Measurements from ENCODE around the gene LTBP2. TPM values are rescaled to one million over a fixed set of nuclear protein-coding genes. Genes with fewer than 3 reads are reported as not detected.
A peak's percentile ranks its signal among the peaks of the same experiment; 100 is the strongest.

The LTBP2 gene
- total RNA-seq, 2 donors from 2014 or later: 0.55 to 0.73 TPM

- no peak for ATAC-seq
- Mint-ChIP-seq H3K27me3 (peaks cover 8 to 9% of the 10 kb centered on the region in 2 donors), H3K4me3 (no peak overlapping the region), H3K9me3 (no peaks in the 10 kb centered on the region), H3K4me1 (ENCODE audit: low read depth in 2 of 2) (peaks cover 0 to 6% of the 10 kb centered on the region in 2 donors), H3K36me3 (no peaks in the 10 kb centered on the region), H3K27ac (no peak overlapping the region)
- DNase-seq (ENCODE audit: low spot score): no peak
These were observed 94.3 kb downstream of the LTBP2 start for GRCh38 chr14:74517731-74518130.

DNA sequence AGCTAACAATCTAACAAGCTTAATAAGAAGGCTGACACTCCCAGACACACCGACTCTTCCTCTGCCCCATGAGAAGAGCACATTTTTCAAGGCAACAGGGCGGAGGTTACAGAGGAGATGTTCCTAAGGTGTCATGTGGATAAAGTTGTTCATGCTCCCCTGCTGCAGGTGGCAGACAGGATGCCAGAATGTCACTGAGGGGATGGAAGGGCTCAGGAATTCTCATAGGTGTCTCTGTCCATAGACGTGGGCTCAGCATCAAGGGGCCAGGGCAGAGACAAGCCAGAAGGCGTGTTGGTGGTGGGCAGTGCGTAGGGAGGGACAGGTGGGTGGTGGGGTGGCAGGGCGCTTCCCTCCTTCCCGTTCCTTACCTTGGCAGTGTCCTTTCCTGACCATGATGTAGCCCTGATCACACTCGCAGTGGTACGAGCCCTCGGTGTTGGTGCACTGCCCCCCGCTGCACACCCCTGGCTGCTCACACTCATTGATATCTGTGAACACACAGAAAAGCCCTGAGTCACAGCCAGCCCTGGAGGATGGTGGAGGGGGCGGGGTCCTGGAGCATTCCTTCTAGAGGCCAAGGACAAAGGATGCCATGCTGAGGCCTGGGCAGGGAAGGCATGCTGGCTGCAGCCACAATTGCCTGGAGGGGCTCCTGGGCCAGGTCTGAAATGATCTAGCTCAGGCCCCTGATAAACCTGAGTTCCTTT, 95.4 kb downstream of the LTBP2 start:
- H3K36me3 Mint-ChIP-seq: no peaks in the 10 kb centered on the region
- H3K9me3 Mint-ChIP-seq: no peaks in the 10 kb centered on the region
- DNase-seq (ENCODE audit: low spot score): no peak

GRCh38 chr14:74515891-74516412, 96.1 kb downstream of the LTBP2 start:
- Mint-ChIP-seq H3K9me3 (no peaks in the 10 kb centered on the region), H3K4me1 (ENCODE audit: low read depth in 2 of 2) (peaks cover 0 to 6% of the 10 kb centered on the region in 2 donors), H3K36me3 (no peaks in the 10 kb centered on the region), H3K27ac (no peak overlapping the region), H3K27me3 (peaks cover 8 to 14% of the 10 kb centered on the region in 2 donors), H3K4me3 (no peak overlapping the region)
- ATAC-seq (no peak), DNase-seq (ENCODE audit: low spot score) (no peak)

More for the DNA sequence above, 95.4 kb downstream of the LTBP2 start:
- ATAC-seq: no peak
- peaks cover 0 to 6% of the 10 kb centered on the region in 2 donors for H3K4me1 Mint-ChIP-seq (ENCODE audit: low read depth in 2 of 2)
- H3K4me3 Mint-ChIP-seq: no peak overlapping the region
- H3K27ac Mint-ChIP-seq: no peak overlapping the region
- H3K27me3 Mint-ChIP-seq: peaks cover 8 to 14% of the 10 kb centered on the region in 2 donors

DNA sequence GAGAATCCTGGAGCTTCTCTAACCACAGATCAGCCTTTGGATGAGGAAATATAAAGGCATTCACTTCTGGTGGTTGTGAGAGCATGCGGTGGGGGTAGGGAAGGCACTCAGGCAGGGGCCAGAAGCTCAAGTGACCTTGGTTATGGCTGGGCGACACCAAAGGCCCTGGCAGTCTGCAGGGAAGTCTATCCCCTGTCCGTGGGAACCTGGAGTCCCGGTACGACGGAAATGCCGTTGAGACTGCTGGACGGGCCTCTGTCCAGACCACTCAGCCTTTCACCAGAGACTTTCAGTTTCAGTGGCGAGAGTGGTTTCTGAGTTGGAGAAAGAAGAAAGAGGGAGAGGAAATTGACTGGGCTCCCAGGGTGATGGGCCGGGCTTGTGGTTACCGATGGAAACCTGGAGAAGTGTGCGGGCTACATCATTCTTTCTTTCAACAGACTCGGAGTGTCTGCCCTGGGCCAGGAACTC, 97.5 kb downstream of the LTBP2 start:
- H3K4me1 Mint-ChIP-seq (ENCODE audit: low read depth in 2 of 2): peaks cover 0 to 6% of the 10 kb centered on the region in 2 donors
- peak; percentile 25 to 58 for ATAC-seq
- H3K4me3 Mint-ChIP-seq: no peak overlapping the region
- H3K27me3 Mint-ChIP-seq: peaks cover 8 to 14% of the 10 kb centered on the region in 2 donors
- H3K9me3 Mint-ChIP-seq: no peaks in the 10 kb centered on the region
- no peak for DNase-seq (ENCODE audit: low spot score)
- H3K36me3 Mint-ChIP-seq: no peaks in the 10 kb centered on the region
- no peak overlapping the region for H3K27ac Mint-ChIP-seq

DNA sequence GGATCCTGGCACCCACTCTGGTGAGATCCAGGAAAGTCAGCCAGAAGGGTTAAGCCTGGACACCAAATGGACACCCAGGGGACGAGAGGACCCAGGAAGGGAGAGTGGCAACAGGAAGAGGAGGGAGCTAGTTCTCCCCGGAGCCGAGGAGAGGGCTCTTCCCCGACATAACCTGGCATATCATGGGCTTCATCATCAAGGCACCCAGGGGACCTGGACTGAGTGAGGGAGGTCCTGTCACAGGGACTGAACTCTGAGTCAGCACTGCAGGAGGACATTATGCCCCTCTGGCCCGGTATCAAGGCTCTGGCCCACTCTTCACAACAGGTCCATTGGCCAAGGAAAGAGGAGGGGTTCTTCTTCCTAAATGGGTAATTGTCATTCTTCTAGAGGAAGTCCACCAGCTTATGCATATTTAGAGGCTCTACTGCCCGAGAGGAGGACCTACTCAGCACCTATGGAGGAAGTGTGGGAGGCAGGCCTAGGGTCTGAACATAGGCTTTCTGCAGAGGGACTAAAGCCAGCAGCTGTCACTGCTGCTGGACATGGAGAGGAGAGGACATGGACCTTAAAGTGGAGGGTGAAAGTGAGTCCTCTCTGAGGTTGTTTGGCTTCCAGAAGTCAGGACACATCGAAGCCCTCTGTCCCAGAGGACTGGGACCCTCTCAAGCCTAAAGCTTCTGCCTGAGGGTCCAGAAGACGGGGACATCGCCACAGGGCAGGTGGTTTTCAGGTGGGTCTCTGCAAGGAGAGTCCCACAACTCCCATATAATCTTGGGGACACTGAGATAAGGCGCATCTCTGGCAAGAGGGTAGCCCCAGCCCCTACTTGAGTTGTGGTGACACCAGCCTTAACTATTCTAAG, 99.8 kb downstream of the LTBP2 start:
- Mint-ChIP-seq H3K27ac (no peak overlapping the region), H3K27me3 (peaks cover 5 to 14% of the 10 kb centered on the region in 2 donors), H3K36me3 (no peaks in the 10 kb centered on the region), H3K9me3 (no peaks in the 10 kb centered on the region), H3K4me3 (no peak overlapping the region), H3K4me1 (ENCODE audit: low read depth in 2 of 2) (peaks cover 0 to 6% of the 10 kb centered on the region in 2 donors)
- no peak for DNase-seq (ENCODE audit: low spot score)
- ATAC-seq: no peak

- Mint-ChIP-seq H3K27me3 (peaks cover 3 to 8% of the 10 kb centered on the region in 2 donors), H3K36me3 (no peaks in the 10 kb centered on the region), H3K4me3 (no peak overlapping the region), H3K9me3 (no peaks in the 10 kb centered on the region), H3K27ac (no peak overlapping the region), H3K4me1 (ENCODE audit: low read depth in 2 of 2) (peaks cover 0 to 6% of the 10 kb centered on the region in 2 donors)
- DNase-seq (ENCODE audit: low spot score) (no peak), ATAC-seq (no peak)
These were observed 101.1 kb downstream of the LTBP2 start for GRCh38 chr14:74510959-74511409.

- Mint-ChIP-seq H3K27ac (no peak overlapping the region), H3K4me3 (no peak overlapping the region), H3K9me3 (no peaks in the 10 kb centered on the region), H3K27me3 (peaks cover 3 to 7% of the 10 kb centered on the region in 2 donors), H3K36me3 (no peaks in the 10 kb centered on the region), H3K4me1 (ENCODE audit: low read depth in 2 of 2) (peaks cover 0 to 6% of the 10 kb centered on the region in 2 donors)
- no peak for ATAC-seq
- no peak for DNase-seq (ENCODE audit: low spot score)
These were observed 101.7 kb downstream of the LTBP2 start for GRCh38 chr14:74510223-74510931.

DNA sequence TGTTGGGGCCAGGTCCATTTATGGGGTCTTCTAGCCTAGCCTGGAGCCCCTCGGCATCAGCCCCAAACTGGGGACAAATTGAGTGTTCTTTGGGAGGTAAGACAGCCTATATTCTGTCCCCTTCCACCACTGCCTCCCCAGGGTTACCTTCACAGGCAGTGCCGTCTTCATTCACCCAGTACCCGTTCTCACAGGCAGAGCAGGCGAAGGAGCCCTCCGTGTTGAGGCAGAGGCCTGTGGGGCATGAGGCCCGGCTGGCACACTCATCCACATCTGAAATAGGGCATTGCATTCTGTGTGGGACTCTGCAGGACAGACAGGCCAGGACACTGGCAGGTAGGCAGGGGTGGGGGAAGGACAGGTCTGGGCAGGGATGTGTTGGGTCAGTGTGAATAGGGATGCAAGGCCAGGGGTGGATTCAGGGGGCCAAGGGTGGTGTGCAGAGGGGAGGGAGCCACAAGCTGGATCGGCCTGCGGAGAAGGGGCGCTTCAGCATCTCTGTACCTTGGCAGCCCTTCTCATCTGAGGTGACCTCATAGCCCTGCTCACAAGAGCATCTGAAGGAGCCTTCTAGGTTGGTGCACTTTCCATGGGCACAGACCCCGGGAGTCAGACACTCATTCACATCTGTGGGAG, 102.3 kb downstream of the LTBP2 start:
- ATAC-seq: no peak
- H3K27ac Mint-ChIP-seq: no peak overlapping the region
- no peak for DNase-seq (ENCODE audit: low spot score)
- H3K9me3 Mint-ChIP-seq: no peaks in the 10 kb centered on the region
- H3K36me3 Mint-ChIP-seq: no peaks in the 10 kb centered on the region
- H3K27me3 Mint-ChIP-seq: peaks cover 3 to 7% of the 10 kb centered on the region in 2 donors
- no peak overlapping the region for H3K4me3 Mint-ChIP-seq
- H3K4me1 Mint-ChIP-seq (ENCODE audit: low read depth in 2 of 2): peaks cover 0 to 6% of the 10 kb centered on the region in 2 donors

GRCh38 chr14:74508844-74509428, 103.1 kb downstream of the LTBP2 start:
- DNase-seq (ENCODE audit: low spot score) (no peak), ATAC-seq (no peak)
- peaks cover 0 to 7% of the 10 kb centered on the region in 2 donors for H3K27me3 Mint-ChIP-seq
- no peak overlapping the region for H3K27ac Mint-ChIP-seq
- H3K4me3 Mint-ChIP-seq: no peak overlapping the region
- peaks cover 0 to 3% of the 10 kb centered on the region in 2 donors for H3K4me1 Mint-ChIP-seq (ENCODE audit: low read depth in 2 of 2)
- H3K36me3 Mint-ChIP-seq: no peaks in the 10 kb centered on the region
- no peaks in the 10 kb centered on the region for H3K9me3 Mint-ChIP-seq

DNA sequence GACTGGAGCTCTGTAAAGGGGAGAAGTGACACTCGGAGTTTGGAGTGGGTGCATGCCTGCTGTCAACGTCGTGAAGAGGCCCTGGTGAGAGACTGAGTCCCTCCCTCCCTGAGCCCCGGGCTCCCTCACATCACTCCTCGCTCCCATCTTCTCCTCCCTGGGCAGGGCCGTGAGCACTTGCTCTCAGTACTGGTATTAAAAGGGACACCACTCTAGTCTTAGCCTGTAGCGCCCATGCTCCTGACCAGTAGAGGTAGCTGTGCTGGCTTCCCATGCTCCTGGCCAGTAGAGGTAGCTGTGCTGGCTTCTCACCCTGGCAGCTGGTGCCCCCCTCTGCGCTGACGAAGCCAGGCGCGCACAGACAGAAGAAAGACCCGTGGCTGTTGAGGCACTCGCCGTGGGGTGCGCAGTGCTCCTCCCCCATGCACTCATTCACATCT, 103.7 kb downstream of the LTBP2 start:
- DNase-seq (ENCODE audit: low spot score) (no peak), ATAC-seq (no peak)
- Mint-ChIP-seq H3K4me1 (ENCODE audit: low read depth in 2 of 2) (no peaks in the 10 kb centered on the region), H3K4me3 (no peak overlapping the region), H3K36me3 (no peaks in the 10 kb centered on the region), H3K27me3 (peaks cover 0 to 7% of the 10 kb centered on the region in 2 donors), H3K9me3 (no peaks in the 10 kb centered on the region), H3K27ac (no peak overlapping the region)

DNA sequence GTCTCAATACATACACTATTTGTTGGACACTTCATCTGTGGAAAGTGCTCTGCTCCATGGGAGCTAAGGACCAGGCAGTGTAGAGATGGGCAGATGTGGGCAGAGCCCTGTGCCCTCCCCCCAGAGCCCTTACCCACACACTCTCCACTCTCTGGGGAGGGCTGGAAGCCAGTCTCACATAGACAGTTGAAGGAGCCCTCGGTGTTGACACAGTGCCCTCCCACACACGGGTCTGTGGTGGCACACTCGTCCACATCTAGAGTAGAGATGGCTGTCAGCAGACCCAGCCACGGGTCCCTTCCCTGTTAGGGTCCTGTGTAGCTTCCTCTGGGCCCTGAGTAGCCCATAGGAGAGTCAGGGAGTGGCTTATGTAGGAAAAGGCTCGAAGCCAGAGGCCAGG, 104.2 kb downstream of the LTBP2 start:
- DNase-seq (ENCODE audit: low spot score): no peak
- no peak for ATAC-seq
- no peak overlapping the region for H3K27ac Mint-ChIP-seq
- H3K4me3 Mint-ChIP-seq: no peak overlapping the region
- H3K27me3 Mint-ChIP-seq: peaks cover 0 to 6% of the 10 kb centered on the region in 2 donors
- H3K4me1 Mint-ChIP-seq (ENCODE audit: low read depth in 2 of 2): no peaks in the 10 kb centered on the region
- no peaks in the 10 kb centered on the region for H3K36me3 Mint-ChIP-seq
- no peaks in the 10 kb centered on the region for H3K9me3 Mint-ChIP-seq

- no peak overlapping the region for H3K27ac Mint-ChIP-seq
- no peak for DNase-seq (ENCODE audit: low spot score)
These were observed 105.0 kb downstream of the LTBP2 start for GRCh38 chr14:74507085-74507484.

More at GRCh38 chr14:74507085-74507484, 105.0 kb downstream of the LTBP2 start:
- Mint-ChIP-seq H3K4me1 (ENCODE audit: low read depth in 2 of 2) (no peaks in the 10 kb centered on the region), H3K36me3 (no peaks in the 10 kb centered on the region), H3K4me3 (no peak overlapping the region), H3K9me3 (no peaks in the 10 kb centered on the region), H3K27me3 (no peaks in the 10 kb centered on the region)
- ATAC-seq: no peak
